GM12801 (cell line): ENCODE data around the gene GRIN2A.

ENCODE experiments used
- CTCF ChIP-seq: IDR thresholded peaks from one replicate; pipeline ENCODE4 v1.5.1; 2011; ENCODE audit warnings: control low read depth; ENCODE audit not compliant: insufficient read length; ENCODE audit errors: extremely low read depth

The GRIN2A gene

GRCh38 chr16:10151718-10152117 lies 30.5 kb downstream of the GRIN2A start:
- no peak for TF ChIP-seq CTCF

- no peak for TF ChIP-seq CTCF
These were observed 31.3 kb downstream of the GRIN2A start for GRCh38 chr16:10150906-10151305.

- TF ChIP-seq CTCF: no peak
These were observed 36.6 kb downstream of the GRIN2A start for GRCh38 chr16:10145542-10146035.

DNA sequence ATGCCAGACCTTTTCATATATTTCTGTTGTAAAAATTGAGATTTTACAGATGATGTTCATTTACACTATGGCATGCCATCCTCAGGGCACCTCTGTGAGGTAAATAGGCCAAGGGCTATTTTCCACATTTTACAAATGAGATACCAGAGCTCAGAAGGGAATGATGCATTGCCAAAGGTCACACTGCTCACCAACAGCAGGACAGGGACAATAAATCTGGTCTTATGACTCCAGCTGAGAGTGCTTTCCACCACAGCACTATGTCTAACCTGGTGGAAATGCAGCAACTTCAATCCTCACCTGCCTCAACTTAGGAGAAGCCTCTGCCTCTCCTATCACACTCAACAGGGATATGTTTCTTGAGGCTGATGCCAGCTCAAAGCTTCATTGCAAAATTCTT lies 40.6 kb downstream of the GRIN2A start:
- no peak for TF ChIP-seq CTCF

DNA sequence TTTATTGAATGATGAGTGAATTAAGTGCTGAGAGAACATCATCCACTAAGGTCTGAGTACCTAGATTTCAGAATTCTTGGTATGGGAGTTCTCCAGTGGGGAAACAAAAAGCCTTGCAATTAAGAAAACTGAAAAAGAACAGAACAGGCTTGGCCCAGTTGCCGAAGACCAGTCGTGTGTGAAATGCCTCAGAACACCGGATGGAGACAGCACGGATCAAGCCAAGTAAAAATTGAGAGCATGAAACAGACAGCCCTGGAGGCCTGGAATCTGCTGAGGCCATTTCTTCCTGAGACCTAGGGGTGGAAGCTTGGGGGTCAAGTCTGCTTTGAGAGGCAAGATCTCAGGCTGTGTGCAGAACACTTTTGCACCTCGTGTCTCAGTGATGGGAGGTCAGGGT lies 43.3 kb downstream of the GRIN2A start:
- no peak for TF ChIP-seq CTCF

DNA sequence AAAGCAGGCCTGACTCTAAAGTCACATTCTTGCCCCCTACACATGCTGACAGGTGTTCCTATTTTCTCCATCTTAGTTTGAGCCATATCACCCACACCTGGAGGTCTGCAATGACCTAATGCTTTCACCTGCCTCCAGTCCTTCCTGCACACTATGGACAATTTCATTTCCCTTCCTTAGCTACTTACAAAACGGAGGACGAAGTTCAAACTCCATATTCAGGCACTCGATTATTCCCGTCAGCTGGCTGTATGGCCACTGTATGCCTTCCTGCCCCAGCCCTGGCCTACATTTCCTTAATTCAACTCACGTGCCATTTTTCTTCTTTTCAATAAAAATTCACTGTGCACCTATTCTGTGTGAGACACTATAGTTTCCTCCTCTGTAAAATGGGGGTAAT lies 44.9 kb downstream of the GRIN2A start:
- no peak for TF ChIP-seq CTCF

- no peak for TF ChIP-seq CTCF
These were observed 45.3 kb downstream of the GRIN2A start for GRCh38 chr16:10136916-10137315.

DNA sequence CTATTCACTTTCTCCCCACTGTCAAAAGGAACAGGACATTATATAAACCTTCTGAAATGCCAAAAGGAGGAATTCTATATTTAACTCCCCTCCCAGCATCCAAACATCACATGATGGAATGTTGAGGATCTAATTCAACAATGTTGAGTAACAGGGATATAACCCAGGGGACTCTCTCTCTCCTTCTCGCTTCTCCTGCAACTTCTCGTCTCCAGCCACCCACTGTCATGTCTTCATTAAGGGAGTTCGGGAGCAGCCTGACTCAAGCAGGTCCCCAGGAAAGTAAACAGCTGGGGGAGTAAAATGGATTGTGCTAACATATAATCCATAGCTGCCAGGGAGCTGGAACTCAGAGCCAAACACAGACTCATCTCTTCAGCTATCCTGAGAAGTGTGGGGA lies 51.7 kb downstream of the GRIN2A start:
- TF ChIP-seq CTCF: no peak
